SK-N-SH treated with all-trans-retinoic acid at 6 μM for 48 hours (cell line): Measurements from ENCODE around the gene CES3.

Source experiments
- ATAC-seq: fragments of 200-7000 bp; cut with Tn5 transposase; 3 replicates; pipeline ENCODE4 v1.9.1; 2020; ENCODE audit warnings: mild to moderate bottlenecking, moderate library complexity
- ARNTL ChIP-seq: fragments of 450-650 bp; formaldehyde crosslinking; IDR thresholded peaks from 2 replicates; pipeline ENCODE4 v1.5.0; 2020; ENCODE audit warnings: low read depth, mild to moderate bottlenecking, moderate library complexity, borderline replicate concordance
- BACH2 ChIP-seq: fragments of 250-450 bp; sonication (Bioruptor Pico); IDR thresholded peaks from 2 replicates; pipeline ENCODE4 v1.9.0; 2021; ENCODE audit warnings: mild to moderate bottlenecking, borderline replicate concordance
- CREB5 ChIP-seq: fragments of 250-450 bp; sonication (Bioruptor Pico); IDR thresholded peaks from 2 replicates; pipeline ENCODE4 v1.5.1; 2020; ENCODE audit warnings: low read depth, mild to moderate bottlenecking, moderate library complexity
- CSDC2 ChIP-seq: fragments of 250-450 bp; sonication (Bioruptor Pico); IDR thresholded peaks from 2 replicates; pipeline ENCODE4 v1.5.0; 2020; ENCODE audit warnings: mild to moderate bottlenecking, moderate library complexity
- CSRNP3 ChIP-seq: fragments of 250-450 bp; sonication (Bioruptor Pico); IDR thresholded peaks from 2 replicates; pipeline ENCODE4 v1.5.1; 2021; ENCODE audit warnings: mild to moderate bottlenecking, moderate library complexity
- ESRRG ChIP-seq: fragments of 250-450 bp; sonication (Bioruptor Pico); IDR thresholded peaks from 2 replicates; pipeline ENCODE4 v1.6.1; 2021; ENCODE audit warnings: mild to moderate bottlenecking
- GLIS3 ChIP-seq: fragments of 250-450 bp; sonication (Bioruptor Pico); IDR thresholded peaks from 2 replicates; pipeline ENCODE4 v1.5.0; 2020; ENCODE audit warnings: mild to moderate bottlenecking, moderate library complexity
- ISL1 ChIP-seq: fragments of 250-450 bp; sonication (Bioruptor Pico); IDR thresholded peaks from 2 replicates; pipeline ENCODE4 v2.1.2; 2022; ENCODE audit warnings: mild to moderate bottlenecking, moderate library complexity
- OSR1 ChIP-seq: fragments of 250-450 bp; sonication (Bioruptor Pico); IDR thresholded peaks from 2 replicates; pipeline ENCODE4 v1.8.0; 2022; ENCODE audit warnings: moderate library complexity, mild to moderate bottlenecking, inconsistent platforms
- PATZ1 ChIP-seq: fragments of 250-450 bp; sonication (Bioruptor Pico); IDR thresholded peaks from 2 replicates; pipeline ENCODE4 v1.8.0; 2020; ENCODE audit warnings: mild to moderate bottlenecking, moderate library complexity, borderline replicate concordance
- POU6F1 ChIP-seq: fragments of 250-450 bp; sonication (Bioruptor Pico); IDR thresholded peaks from 2 replicates; pipeline ENCODE4 v1.8.0; 2021; ENCODE audit warnings: low read depth, mild to moderate bottlenecking, moderate library complexity, borderline replicate concordance
- PPARA ChIP-seq: fragments of 250-450 bp; sonication (Bioruptor Pico); IDR thresholded peaks from 2 replicates; pipeline ENCODE4 v1.5.0; 2020; ENCODE audit warnings: mild to moderate bottlenecking, borderline replicate concordance
- RARB ChIP-seq: fragments of 250-450 bp; sonication (Bioruptor Pico); IDR thresholded peaks from 2 replicates; pipeline ENCODE4 v1.8.0; 2021; ENCODE audit warnings: mild to moderate bottlenecking, moderate library complexity
- SNAI2 ChIP-seq: fragments of 250-450 bp; sonication (Bioruptor Pico); IDR thresholded peaks from 2 replicates; pipeline ENCODE4 v1.5.0; 2020; ENCODE audit warnings: mild to moderate bottlenecking, moderate library complexity
- TCF4 ChIP-seq: fragments of 250-450 bp; sonication (Bioruptor Pico); IDR thresholded peaks from 2 replicates; pipeline ENCODE4 v1.8.0; 2021; ENCODE audit warnings: mild to moderate bottlenecking, moderate library complexity, borderline replicate concordance
- TOX ChIP-seq: fragments of 250-450 bp; sonication (Bioruptor Pico); IDR thresholded peaks from 2 replicates; pipeline ENCODE4 v1.8.0; 2021; ENCODE audit warnings: mild to moderate bottlenecking, moderate library complexity, borderline replicate concordance
- TSHZ2 ChIP-seq: fragments of 250-450 bp; sonication (Bioruptor Pico); IDR thresholded peaks from 2 replicates; pipeline ENCODE4 v1.5.0; 2020; ENCODE audit warnings: mild to moderate bottlenecking, moderate library complexity
- ZC3H10 ChIP-seq: fragments of 250-450 bp; sonication (Bioruptor Pico); IDR thresholded peaks from 2 replicates; pipeline ENCODE4 v1.5.1; 2021; ENCODE audit warnings: mild to moderate bottlenecking, moderate library complexity
- ZFP3 ChIP-seq: fragments of 250-450 bp; sonication (Bioruptor Pico); IDR thresholded peaks from 2 replicates; pipeline ENCODE4 v1.5.0; 2020; ENCODE audit warnings: mild to moderate bottlenecking, moderate library complexity
- ZFP30 ChIP-seq: fragments of 450-650 bp; formaldehyde crosslinking; IDR thresholded peaks from 2 replicates; pipeline ENCODE4 v1.5.0; 2022; ENCODE audit warnings: mild to moderate bottlenecking, moderate library complexity
- ZNF565 ChIP-seq: fragments of 450-650 bp; formaldehyde crosslinking; conservative IDR thresholded peaks from 2 replicates; pipeline ENCODE4 v1.5.0; 2020; ENCODE audit warnings: low read depth, mild to moderate bottlenecking, moderate library complexity
- ZNF70 ChIP-seq: fragments of 450-650 bp; formaldehyde crosslinking; IDR thresholded peaks from 2 replicates; pipeline ENCODE4 v1.5.0; 2020; ENCODE audit warnings: mild to moderate bottlenecking, moderate library complexity
- ZNF8 ChIP-seq: fragments of 450-650 bp; formaldehyde crosslinking; IDR thresholded peaks from 2 replicates; pipeline ENCODE4 v1.5.0; 2020; ENCODE audit warnings: mild to moderate bottlenecking, moderate library complexity

CES3 gene

GRCh38 chr16:66979011-66979717, 18.1 kb downstream of the CES3 start:
- TF ChIP-seq BACH2 (CRISPR knock-in tag) = no peak
- no peak for TF ChIP-seq ISL1
- no peak for TF ChIP-seq SNAI2
- TF ChIP-seq RARB (CRISPR knock-in tag) = no peak
- TF ChIP-seq CREB5 (CRISPR knock-in tag) = no peak
- no peak for TF ChIP-seq ZC3H10 (CRISPR knock-in tag)
- TF ChIP-seq ESRRG (CRISPR knock-in tag) = no peak
- no peak for TF ChIP-seq ZFP30 (CRISPR knock-in tag)
- TF ChIP-seq ZNF565 (CRISPR knock-in tag) = no peak
- TF ChIP-seq TSHZ2 (CRISPR knock-in tag) = no peak
- no peak for TF ChIP-seq TOX
- no peak for TF ChIP-seq PPARA (CRISPR knock-in tag)
- TF ChIP-seq PATZ1 (CRISPR knock-in tag) = no peak
- no peak for TF ChIP-seq ZNF70 (CRISPR knock-in tag)
- no peak for TF ChIP-seq TCF4 (CRISPR knock-in tag)
- TF ChIP-seq CSDC2 (CRISPR knock-in tag) = no peak
- TF ChIP-seq ARNTL (CRISPR knock-in tag) = no peak
- TF ChIP-seq, all 23 proteins: peak for 0
- no peak for ATAC-seq

GRCh38 chr16:66983033-66983432, 22.0 kb downstream of the CES3 start:
- TF ChIP-seq ZFP3 (CRISPR knock-in tag) = no peak
- TF ChIP-seq TOX = no peak
- TF ChIP-seq TCF4 (CRISPR knock-in tag) = no peak
- TF ChIP-seq POU6F1 = no peak
- no peak for TF ChIP-seq BACH2 (CRISPR knock-in tag)
- TF ChIP-seq ESRRG (CRISPR knock-in tag) = no peak
- no peak for TF ChIP-seq CSRNP3
- TF ChIP-seq ZFP30 (CRISPR knock-in tag) = no peak
- TF ChIP-seq ZC3H10 (CRISPR knock-in tag) = no peak
- no peak for TF ChIP-seq ZNF565 (CRISPR knock-in tag)
- TF ChIP-seq CREB5 (CRISPR knock-in tag) = no peak
- no peak for TF ChIP-seq ZNF70 (CRISPR knock-in tag)
- TF ChIP-seq ISL1 = no peak
- TF ChIP-seq PPARA (CRISPR knock-in tag) = no peak
- no peak for TF ChIP-seq ZNF8
- TF ChIP-seq OSR1 (CRISPR knock-in tag) = no peak
- no peak for TF ChIP-seq TSHZ2 (CRISPR knock-in tag)
- TF ChIP-seq GLIS3 (CRISPR knock-in tag) = no peak
- no peak for TF ChIP-seq RARB (CRISPR knock-in tag)
- TF ChIP-seq PATZ1 (CRISPR knock-in tag) = no peak
- no peak for ATAC-seq
